AG09319 (cell line): ENCODE data around the gene AMH.

ENCODE experiments used
- DNase-seq: peaks from one replicate; pipeline ENCODE4 v3.0.0-alpha.2; 2010; ENCODE audit warnings: low read depth; ENCODE audit errors: extremely low read depth
- TF ChIP-seq, protein P1 (sequence below): IDR thresholded peaks from 2 replicates; pipeline ENCODE4 v1.5.1; 2011; ENCODE audit warnings: low read depth, mild to moderate bottlenecking, inconsistent platforms, low read length, moderate library complexity

The AMH gene

DNA sequence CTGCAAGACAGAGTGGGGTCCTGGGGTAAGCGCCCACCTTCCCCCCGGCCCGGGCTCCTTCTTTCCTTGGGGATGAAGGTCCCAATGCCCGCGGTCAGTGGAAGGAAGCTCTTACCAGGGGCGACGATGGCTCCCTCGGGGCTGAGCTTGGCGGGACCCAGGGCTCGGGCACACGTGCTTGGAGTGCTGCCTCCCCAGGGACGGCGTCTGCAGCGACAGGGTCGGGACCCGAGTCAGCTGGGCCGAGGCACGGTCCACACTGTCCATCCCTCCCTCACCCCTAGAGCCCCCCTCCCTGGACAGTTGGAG is 3.6 kb downstream of the AMH start:
- DNase-seq = no peak
- TF ChIP-seq, protein P1, sequence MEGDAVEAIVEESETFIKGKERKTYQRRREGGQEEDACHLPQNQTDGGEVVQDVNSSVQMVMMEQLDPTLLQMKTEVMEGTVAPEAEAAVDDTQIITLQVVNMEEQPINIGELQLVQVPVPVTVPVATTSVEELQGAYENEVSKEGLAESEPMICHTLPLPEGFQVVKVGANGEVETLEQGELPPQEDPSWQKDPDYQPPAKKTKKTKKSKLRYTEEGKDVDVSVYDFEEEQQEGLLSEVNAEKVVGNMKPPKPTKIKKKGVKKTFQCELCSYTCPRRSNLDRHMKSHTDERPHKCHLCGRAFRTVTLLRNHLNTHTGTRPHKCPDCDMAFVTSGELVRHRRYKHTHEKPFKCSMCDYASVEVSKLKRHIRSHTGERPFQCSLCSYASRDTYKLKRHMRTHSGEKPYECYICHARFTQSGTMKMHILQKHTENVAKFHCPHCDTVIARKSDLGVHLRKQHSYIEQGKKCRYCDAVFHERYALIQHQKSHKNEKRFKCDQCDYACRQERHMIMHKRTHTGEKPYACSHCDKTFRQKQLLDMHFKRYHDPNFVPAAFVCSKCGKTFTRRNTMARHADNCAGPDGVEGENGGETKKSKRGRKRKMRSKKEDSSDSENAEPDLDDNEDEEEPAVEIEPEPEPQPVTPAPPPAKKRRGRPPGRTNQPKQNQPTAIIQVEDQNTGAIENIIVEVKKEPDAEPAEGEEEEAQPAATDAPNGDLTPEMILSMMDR = no peak

DNA sequence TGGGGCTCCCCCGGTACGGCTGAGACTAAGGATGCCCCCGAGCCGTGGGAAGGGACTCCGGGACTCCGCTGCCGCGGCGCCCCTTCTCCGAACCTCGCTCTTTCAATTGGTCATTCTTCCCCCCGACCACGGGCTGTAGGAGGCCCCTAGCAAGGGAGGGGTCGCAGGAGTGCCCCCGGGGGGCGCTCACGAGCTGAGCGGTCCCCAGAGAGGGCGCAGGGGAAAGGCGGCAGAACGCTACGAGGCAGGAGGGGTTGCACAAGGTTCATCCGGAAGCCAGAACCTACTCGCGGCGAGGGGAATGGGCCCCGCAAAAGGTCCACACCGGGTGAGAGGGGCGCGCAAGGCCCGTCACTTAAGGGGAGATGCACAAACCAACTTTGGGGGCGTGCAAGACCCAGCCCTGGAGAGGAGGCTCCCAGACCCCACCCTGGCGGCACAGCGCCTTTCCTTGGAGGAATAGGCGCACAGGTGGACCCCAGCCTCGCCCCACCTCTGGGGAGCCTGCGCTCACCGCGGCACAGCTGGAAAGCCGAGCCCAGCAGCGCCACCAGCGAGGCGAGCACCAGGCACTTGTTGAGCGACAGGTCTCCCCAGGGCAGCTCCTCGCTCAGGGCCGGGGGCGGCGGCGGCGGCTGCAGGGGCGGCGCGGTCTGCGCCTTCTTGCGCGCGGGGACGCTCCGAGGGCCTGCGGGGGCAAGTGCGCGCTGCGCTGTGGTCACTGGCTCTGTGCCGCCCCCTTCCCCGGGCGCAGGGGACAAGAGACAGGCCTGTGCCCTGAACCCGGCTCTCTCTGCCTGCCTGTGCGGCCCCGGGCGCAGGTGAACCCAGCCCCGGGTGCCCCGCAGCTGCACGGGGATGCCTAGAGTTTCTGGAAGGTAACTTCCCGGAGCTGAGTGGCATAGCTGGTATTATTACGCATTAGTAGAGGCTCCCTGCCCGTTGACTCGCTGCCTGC is 4.3 kb downstream of the AMH start:
- no peak for DNase-seq
- TF ChIP-seq, protein P1 = peak; percentile 16

DNA sequence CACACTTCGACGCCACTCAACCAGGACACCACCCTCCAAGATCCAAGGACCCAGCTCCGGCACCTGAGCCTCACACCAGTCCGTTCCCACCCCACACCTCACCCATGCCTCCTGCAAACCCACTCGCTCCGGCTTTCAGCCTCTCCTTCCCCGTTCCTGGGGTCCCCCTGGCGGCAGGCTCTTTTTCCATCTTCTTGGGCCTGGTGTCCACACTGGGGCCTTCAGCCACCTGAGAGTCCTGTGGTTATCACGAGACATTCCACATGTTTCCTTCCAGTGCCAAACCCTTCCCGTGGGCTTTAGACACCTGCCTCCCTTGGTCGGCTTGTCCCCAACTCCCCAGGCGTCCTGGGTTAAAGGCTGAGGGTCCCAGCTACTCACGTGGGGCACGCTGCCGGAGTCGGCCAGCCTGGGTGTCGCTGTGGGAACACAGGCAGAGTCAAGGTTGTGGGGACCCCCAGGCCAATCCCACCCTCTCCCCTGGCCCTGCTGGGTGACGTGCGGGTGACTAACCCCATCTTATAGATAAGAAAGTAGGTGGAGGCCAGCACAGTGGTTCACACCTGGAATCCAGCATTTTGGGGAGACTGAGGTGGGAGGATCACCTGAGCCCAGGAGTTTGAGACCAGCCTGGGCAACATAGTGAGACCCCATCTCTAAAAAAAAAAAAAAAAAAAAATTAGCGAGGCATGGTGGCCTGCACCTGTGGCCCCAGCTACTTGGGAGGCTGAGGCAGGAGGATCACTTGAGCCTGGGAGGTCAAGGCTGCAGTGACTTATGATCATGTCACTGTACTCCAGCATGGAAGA is 5.1 kb downstream of the AMH start:
- TF ChIP-seq, protein P1 = peak; percentile 18
- DNase-seq = no peak

DNA sequence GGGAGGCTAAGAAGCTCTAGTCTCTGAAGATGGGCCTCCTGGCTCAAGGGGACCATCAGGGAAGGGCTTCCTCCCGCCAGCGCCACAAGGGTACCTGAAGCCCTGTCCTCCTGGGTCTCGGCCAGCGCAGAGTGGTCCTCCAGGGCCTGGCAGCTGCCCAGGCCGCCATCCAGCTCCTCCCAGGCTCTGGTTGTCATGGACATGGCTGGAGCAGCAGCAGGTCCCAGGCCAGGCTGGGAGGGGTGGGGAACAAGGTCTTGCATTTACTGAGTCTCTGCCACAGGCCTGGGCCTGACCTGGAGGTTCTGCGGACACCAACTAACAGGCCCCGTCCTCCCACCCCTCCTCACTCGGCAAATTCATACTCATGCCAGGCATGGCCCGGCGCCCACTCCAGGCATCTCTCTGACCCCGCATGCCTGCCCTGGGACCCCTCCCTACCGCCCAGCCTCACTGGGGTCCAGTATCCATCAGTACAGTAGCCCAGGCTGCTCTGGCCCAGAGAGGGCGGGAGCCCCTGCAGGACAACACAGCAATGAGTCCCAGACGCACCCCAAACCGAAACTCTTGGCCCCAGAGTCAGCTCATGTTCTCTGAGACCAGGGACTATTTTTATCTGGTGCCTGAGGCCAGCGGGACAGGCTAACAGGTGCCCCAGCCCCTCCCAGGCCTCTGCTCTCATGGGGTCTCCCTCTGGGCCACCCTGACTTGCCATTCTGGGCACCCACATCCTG is 6.2 kb downstream of the AMH start:
- TF ChIP-seq, protein P1 = no peak
- no peak for DNase-seq

DNA sequence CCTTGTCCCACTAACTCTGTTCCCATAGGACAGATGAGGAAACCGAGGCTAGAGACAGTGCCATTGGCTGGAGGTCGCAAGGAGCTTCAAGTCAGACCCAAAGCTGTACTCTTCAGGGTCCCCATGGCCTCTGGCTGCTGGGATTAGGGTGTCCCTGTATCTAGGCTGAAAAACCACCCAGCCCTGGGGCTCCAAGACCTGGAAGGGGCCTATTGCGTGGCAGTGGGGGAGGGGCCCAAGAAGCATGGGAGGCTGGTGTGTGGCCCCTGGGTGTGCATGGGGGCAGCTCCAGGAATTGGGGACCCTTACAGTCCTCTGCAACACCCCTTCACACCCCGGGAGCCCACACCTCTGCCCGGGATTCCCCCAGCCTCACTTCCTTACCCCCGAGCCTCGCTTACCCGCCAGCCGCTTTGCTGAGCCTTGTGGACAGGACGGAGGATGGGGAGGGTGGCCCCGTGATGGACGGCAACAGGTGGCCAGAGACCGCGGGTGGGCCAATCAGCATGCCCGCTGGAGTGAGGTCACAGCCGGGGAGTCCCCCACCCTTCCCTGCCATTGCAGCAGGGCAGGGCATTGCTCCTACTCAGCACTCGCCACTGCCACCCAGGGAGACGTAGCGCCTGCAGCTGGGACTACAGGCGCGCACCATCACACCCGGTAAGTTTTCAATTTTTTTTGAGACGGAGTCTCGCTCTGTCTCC is 7.0 kb downstream of the AMH start, which contains the start of gene JSRP1:
JSRP1 (minus strand) TSS at position 436 of the 704 bp plus-strand sequence. CDS start 1,103 bp downstream, outside the sequence.
- TF ChIP-seq, protein P1 = no peak
- no peak for DNase-seq

DNA sequence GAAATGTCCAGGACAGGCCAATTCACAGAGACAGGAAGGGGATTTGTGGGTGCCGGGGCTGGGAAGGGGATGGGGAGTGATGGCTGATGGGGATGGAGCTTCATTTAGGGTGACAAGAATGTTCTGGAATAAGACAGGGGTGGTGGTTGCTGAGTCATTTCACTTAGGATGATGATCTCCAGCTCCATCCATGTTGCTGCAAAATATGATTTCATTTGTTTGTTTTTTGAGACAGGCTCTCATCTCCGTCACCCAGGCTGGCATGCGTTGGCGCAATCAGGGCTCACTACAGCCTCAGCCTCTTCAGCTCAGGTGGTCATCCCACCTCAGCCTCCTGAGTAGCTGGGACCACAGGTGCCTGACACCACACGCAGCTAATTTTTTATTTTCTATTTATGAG is 10.2 kb downstream of the AMH start:
- DNase-seq = no peak

More for the DNA sequence above, 10.2 kb downstream of the AMH start:
- TF ChIP-seq, protein P1 = no peak
